ENCODE measurements around the gene PRSS50. TPM values are rescaled to one million over a fixed set of nuclear protein-coding genes. Genes with fewer than 3 reads are reported as not detected.
A peak's percentile ranks its signal among the peaks of the same experiment; 100 is the strongest.
"Not testable (repeated sequence)": the region's sequence is repeated elsewhere in the genome, so short reads cannot be mapped to it uniquely, and the experiment has no call there.

PRSS50 gene
- total RNA-seq, 1 donor = not detected

DNA sequence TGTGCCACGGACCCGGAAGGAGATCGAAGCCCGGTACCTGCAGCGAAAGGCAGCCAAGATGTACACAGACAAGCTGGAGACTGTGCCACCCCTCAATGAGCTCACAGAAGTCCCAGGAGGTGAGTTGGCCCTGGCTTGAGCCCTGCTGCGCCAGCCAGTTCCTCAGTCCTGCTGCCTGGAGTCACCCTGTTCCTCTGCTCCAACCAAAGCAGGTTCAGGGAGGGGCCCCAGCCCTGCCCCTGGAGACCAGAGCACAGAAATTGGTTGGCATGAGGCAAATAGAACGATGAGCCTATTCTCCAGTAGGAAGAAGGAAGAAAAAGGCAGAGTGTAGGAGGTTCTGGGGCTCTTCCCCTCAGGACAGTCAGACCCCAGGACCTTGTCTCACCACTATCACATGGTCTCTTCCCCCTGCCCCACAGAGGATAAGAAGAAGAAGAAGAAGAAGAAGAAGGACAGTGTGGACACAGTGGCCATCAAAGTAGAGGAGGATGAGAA lies 8.5 kb downstream of the PRSS50 start:
- H3K4me3 ChIP-seq (ENCODE audit: low read depth, low read length) = no peak overlapping the region
- TF ChIP-seq, protein P1, sequence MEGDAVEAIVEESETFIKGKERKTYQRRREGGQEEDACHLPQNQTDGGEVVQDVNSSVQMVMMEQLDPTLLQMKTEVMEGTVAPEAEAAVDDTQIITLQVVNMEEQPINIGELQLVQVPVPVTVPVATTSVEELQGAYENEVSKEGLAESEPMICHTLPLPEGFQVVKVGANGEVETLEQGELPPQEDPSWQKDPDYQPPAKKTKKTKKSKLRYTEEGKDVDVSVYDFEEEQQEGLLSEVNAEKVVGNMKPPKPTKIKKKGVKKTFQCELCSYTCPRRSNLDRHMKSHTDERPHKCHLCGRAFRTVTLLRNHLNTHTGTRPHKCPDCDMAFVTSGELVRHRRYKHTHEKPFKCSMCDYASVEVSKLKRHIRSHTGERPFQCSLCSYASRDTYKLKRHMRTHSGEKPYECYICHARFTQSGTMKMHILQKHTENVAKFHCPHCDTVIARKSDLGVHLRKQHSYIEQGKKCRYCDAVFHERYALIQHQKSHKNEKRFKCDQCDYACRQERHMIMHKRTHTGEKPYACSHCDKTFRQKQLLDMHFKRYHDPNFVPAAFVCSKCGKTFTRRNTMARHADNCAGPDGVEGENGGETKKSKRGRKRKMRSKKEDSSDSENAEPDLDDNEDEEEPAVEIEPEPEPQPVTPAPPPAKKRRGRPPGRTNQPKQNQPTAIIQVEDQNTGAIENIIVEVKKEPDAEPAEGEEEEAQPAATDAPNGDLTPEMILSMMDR (IDR thresholded peaks at IDR 0.05; ENCODE audit: insufficient read depth, low read length) = no peak
- no peak for DNase-seq (ENCODE audit: low read depth)

DNA sequence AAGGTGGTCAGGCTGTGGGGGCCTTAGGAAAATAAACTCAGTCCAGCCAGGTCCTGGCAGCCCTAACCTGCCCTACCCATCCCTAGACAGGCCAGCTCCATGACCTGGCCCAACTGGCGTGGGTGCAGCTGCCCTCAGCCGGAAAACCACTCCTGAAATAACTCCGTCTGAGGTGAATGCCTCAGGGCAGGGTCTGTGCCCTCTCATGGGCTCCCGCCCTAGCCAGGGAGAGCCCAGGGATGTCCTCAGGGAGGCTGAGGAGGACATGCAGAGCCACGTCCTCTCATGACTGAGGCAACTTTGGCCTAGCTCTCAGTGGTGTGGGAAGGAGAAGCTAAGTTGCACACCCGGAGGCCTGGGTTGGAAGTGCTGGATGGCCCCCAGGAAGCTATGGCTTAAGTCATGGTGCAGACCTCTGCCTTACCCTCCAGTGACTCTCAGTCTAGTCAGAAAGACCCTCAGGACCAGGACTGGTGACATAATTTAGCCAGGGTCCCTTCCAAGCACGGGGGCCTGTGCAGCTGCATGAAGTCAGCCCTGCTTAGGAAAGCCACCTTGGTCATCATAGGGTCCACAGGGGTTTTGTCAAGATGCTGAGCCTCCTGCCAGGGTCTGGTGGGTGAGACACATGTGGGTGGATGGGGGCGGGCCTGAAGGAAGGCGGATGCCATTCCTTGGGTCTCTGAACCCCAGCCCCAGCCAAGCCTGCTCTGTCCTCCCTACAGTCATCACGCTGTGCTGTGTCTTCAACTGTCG lies 9.1 kb downstream of the PRSS50 start:
- TF ChIP-seq, protein P1 (IDR thresholded peaks at IDR 0.05; ENCODE audit: insufficient read depth, low read length) = no peak
- DNase-seq (ENCODE audit: low read depth) = no peak
- H3K4me3 ChIP-seq (ENCODE audit: low read depth, low read length) = no peak overlapping the region

DNA sequence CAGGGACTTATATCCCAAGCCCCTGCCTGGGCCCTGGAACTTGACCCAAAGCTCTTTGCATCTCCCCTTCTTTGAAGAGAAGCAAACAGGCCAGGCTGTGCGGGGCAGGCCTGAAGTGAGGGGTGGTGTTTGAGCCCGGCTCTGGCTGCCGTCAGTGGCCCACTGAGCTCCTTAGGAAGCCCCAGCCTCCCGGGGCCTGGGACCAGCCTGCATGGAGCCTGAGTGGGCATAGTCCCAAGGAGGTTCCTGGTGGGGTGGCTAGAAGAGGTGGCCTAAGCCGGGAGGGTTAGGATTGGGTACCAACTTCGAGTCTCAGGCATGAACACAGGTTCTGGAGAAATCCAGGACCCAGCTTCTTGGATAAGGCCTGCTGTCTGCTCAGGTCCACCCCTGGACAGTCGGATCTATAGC lies 10.1 kb downstream of the PRSS50 start:
- no peak for DNase-seq (ENCODE audit: low read depth)
- H3K4me3 ChIP-seq (ENCODE audit: low read depth, low read length) = no peak overlapping the region
- TF ChIP-seq, protein P1 (IDR thresholded peaks at IDR 0.05; ENCODE audit: insufficient read depth, low read length) = no peak

DNA sequence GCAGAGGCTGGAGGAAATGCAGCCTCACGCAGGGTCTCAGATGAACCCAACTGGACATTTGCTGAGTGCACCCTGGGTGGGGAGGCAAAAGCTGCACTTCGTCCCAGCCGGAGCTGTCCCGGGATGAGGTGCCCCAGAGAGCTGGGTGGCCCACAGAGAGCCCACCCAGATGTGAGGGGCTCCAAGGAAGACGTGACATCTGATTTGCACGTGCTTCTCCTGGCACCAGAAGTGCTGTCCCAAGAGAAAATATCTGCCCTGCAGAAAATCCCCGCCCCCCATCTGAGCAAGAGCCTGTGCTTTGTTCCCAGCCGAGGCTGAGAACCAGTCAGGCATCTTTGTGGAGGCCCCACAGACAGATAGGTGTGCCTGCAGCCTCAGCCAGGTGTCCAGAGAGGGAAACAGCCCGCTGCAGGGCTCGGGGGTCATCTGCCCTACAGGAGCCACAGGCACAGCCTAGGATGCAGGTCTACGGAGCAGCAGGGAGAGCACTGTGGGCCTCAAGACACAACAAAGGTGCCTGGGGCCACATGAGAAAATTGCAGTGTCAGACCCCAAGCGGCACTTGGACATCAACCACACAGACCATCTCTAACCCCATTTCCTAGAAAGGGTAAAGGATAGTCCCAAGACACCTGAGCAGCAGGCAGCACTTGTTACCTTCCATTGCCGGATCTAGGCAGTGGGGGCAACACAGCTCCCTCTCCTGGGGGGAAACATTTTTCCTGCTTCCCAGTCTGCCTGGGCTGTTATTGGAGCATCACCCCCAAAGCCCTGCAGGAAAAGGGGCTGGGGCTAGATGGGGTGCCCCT lies 10.7 kb downstream of the PRSS50 start:
- TF ChIP-seq, protein P1 (IDR thresholded peaks at IDR 0.05; ENCODE audit: insufficient read depth, low read length) = no peak
- no peak overlapping the region for H3K4me3 ChIP-seq (ENCODE audit: low read depth, low read length)
- DNase-seq (ENCODE audit: low read depth) = no peak

DNA sequence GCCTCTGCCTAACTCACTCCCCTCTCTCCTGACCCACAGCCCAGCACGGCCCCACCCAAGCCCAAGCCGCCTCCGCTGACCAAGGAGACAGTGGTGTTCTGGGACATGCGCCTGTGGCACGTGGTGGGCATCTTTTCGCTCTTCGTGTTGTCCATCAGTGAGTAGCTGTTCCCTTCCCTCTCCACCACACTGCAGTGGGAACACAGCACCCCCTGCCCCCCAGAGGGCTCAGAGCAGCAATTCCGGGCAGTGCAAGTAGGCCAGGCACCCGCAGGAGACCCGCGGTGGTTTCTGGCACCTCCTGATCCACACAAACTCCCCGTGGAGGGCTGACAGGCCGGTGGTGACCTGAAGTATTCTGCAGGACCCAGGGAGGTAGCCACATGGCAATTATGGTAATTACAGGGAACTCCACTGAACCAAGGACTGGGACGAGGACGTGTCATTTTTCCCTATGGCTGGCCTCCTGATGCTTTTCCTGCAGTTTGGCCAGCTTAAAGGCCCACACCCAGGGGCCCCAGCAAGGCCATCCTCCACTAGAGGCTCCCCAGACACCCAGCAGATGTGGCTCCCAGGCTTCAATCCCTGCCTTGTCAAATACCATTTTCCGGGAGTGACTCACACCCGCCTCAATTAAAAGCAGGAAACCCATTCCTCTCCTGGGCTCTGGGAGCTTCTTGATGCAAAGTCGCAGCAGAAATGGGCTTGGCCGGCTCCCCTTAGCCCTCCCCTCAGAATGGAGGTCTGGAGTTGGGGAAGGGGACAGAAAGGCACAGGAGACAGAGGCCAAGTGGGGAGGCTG lies 11.7 kb downstream of the PRSS50 start:
- TF ChIP-seq, protein P1 (IDR thresholded peaks at IDR 0.05; ENCODE audit: insufficient read depth, low read length) = no peak
- H3K4me3 ChIP-seq (ENCODE audit: low read depth, low read length) = no peak overlapping the region
- DNase-seq (ENCODE audit: low read depth) = peak; percentile 31

DNA sequence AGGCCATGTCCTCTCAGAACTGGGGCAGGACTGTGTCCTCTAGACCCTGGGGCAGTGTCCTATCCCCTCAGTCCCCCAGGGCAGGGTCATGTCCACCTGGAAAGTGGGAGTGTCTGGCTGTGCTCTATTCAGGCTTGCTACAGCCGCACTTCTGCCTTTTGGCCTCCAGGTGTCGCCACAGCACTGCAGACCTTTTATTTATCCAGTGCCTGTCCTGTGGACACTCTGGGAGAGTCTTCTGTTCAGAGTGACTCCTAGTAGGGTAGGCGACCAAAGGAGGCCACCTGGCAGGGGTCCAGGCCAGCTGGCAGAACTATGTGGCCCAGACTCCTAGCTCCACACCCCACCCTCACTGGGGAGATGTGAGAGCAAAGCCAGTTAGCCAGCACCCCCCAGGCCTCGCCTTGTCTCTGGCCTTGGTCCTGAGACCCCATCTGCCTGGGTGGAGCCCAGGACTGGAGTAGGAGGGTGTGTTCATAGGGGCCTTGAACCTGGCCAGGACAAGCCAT lies 12.6 kb downstream of the PRSS50 start:
- peak; percentile 71 for DNase-seq (ENCODE audit: low read depth)
- TF ChIP-seq, protein P1 (IDR thresholded peaks at IDR 0.05; ENCODE audit: insufficient read depth, low read length) = peak; percentile 98
- no peak overlapping the region for H3K4me3 ChIP-seq (ENCODE audit: low read depth, low read length)

DNA sequence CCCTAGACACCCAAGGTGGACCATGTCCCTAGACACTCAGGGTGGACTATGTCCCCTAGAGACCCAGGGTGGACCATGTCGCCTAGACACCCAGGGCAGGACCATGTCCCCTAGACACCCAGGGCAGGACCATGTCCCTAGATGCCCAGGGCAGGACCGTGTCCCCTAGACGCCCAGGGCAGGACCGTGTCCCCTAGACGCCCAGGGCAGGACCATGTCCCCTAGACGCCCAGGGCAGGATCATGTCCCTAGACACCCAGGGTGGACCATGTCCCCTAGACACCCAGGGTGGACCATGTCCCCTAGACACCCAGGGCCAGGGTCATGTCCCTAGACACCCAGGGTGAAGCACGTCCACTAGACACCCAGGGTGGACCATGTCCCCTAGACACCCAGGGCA lies 13.3 kb downstream of the PRSS50 start:
- not testable (repeated sequence) for H3K4me3 ChIP-seq (ENCODE audit: low read depth, low read length); DNase-seq (ENCODE audit: low read depth)

Measured in fibroblast of the aortic adventitia (primary cell).